ENCODE data around the gene FAM221A.

Gene FAM221A

GRCh38 chr7:23679898-23680413, at the start of gene FAM221A:
Gene FAM221A (plus strand): TSS chr7:23680199. CDS start chr7:23680219, 20 bp downstream.
- Histone ChIP-seq H3K9ac (no peak within 1 kb of the TSS), H3K4me2 (no peak within 1 kb of the TSS), H3K27ac (no peak within 1 kb of the TSS)

GRCh38 chr7:23633417-23633816, 46.6 kb upstream of the FAM221A start:
- H3K27ac ChIP-seq = no peak overlapping the region
- no peak overlapping the region for H2AFZ ChIP-seq (ENCODE audit: low read depth)
- no peak overlapping the region for H3K4me3 ChIP-seq (IDR thresholded peaks at IDR 0.05; ENCODE audit: insufficient read depth, low read depth, low read length)
- no peak overlapping the region for H3K9ac ChIP-seq
- H3K79me2 ChIP-seq (ENCODE audit: insufficient read depth, low read depth) = no peaks in the 10 kb centered on the region
- H3K36me3 ChIP-seq (ENCODE audit: insufficient read depth) = no peaks in the 10 kb centered on the region
- H3K27me3 ChIP-seq (ENCODE audit: insufficient read depth, low read depth) = no peaks in the 10 kb centered on the region
- no peak for TF ChIP-seq CTCF (conservative IDR thresholded peaks at IDR 0.05; ENCODE audit: low read depth, low read length)
- H4K20me1 ChIP-seq (ENCODE audit: insufficient read depth) = no peaks in the 10 kb centered on the region
- H3K4me1 ChIP-seq (ENCODE audit: low read depth, poor library complexity, severe bottlenecking) = no peaks in the 10 kb centered on the region
- no peak overlapping the region for H3K4me2 ChIP-seq

More at GRCh38 chr7:23679898-23680413, at the start of gene FAM221A:
- no peak for TF ChIP-seq CTCF (conservative IDR thresholded peaks at IDR 0.05; ENCODE audit: low read depth, low read length)
- Histone ChIP-seq H3K79me2 (ENCODE audit: insufficient read depth, low read depth) (no peaks in the 10 kb centered on the region), H3K27me3 (ENCODE audit: insufficient read depth, low read depth) (no peaks in the 10 kb centered on the region), H3K36me3 (ENCODE audit: insufficient read depth) (no peaks in the 10 kb centered on the region), H3K4me1 (ENCODE audit: low read depth, poor library complexity, severe bottlenecking) (no peaks in the 10 kb centered on the region), H2AFZ (ENCODE audit: low read depth) (no peak within 1 kb of the TSS), H3K4me3 (IDR thresholded peaks at IDR 0.05; ENCODE audit: insufficient read depth, low read depth, low read length) (no peak within 1 kb of the TSS), H4K20me1 (ENCODE audit: insufficient read depth) (no peaks in the 10 kb centered on the region)

GRCh38 chr7:23645822-23646221, 34.2 kb upstream of the FAM221A start:
- Histone ChIP-seq H3K4me2 (no peak overlapping the region), H3K27me3 (ENCODE audit: insufficient read depth, low read depth) (no peaks in the 10 kb centered on the region), H3K4me3 (IDR thresholded peaks at IDR 0.05; ENCODE audit: insufficient read depth, low read depth, low read length) (no peak overlapping the region), H3K36me3 (ENCODE audit: insufficient read depth) (no peaks in the 10 kb centered on the region), H3K79me2 (ENCODE audit: insufficient read depth, low read depth) (no peaks in the 10 kb centered on the region), H2AFZ (ENCODE audit: low read depth) (no peak overlapping the region), H3K4me1 (ENCODE audit: low read depth, poor library complexity, severe bottlenecking) (no peaks in the 10 kb centered on the region), H3K27ac (no peak overlapping the region), H3K9ac (no peak overlapping the region), H4K20me1 (ENCODE audit: insufficient read depth) (no peaks in the 10 kb centered on the region)
- no peak for TF ChIP-seq CTCF (conservative IDR thresholded peaks at IDR 0.05; ENCODE audit: low read depth, low read length)

GRCh38 chr7:23653942-23654341, 26.1 kb upstream of the FAM221A start:
- Histone ChIP-seq H2AFZ (ENCODE audit: low read depth) (no peak overlapping the region), H3K4me3 (IDR thresholded peaks at IDR 0.05; ENCODE audit: insufficient read depth, low read depth, low read length) (no peak overlapping the region), H3K4me1 (ENCODE audit: low read depth, poor library complexity, severe bottlenecking) (no peaks in the 10 kb centered on the region), H3K27me3 (ENCODE audit: insufficient read depth, low read depth) (no peaks in the 10 kb centered on the region), H3K9ac (no peak overlapping the region), H3K27ac (no peak overlapping the region), H3K36me3 (ENCODE audit: insufficient read depth) (no peaks in the 10 kb centered on the region), H3K79me2 (ENCODE audit: insufficient read depth, low read depth) (no peaks in the 10 kb centered on the region), H3K4me2 (no peak overlapping the region), H4K20me1 (ENCODE audit: insufficient read depth) (no peaks in the 10 kb centered on the region)
- TF ChIP-seq CTCF (conservative IDR thresholded peaks at IDR 0.05; ENCODE audit: low read depth, low read length) = no peak
